EH (cell line): ENCODE results near the gene ZKSCAN1.
"Not testable (repeated sequence)": the region's sequence is repeated elsewhere in the genome, so short reads cannot be mapped to it uniquely, and the experiment has no call there.

Experiments
- DNase-seq: peaks from one replicate; pipeline ENCODE4 v3.0.0-alpha.2; 2015; ENCODE audit warnings: low read depth

Gene ZKSCAN1

GRCh38 chr7:100003711-100004661, 11.4 kb upstream of the ZKSCAN1 start:
- no peak for DNase-seq

- no peak for DNase-seq
Observed at GRCh38 chr7:100007887-100008286, 7.5 kb upstream of the ZKSCAN1 start.

GRCh38 chr7:100008525-100008924, 6.9 kb upstream of the ZKSCAN1 start:
- DNase-seq, result no peak

- DNase-seq, result not testable (repeated sequence)
Observed at GRCh38 chr7:100009952-100010351, 5.4 kb upstream of the ZKSCAN1 start.

- no peak for DNase-seq
Observed at GRCh38 chr7:100010901-100011300, 4.5 kb upstream of the ZKSCAN1 start.

- DNase-seq, result no peak
Observed at GRCh38 chr7:100011516-100011915, 3.9 kb upstream of the ZKSCAN1 start.

GRCh38 chr7:100012385-100013327, 2.7 kb upstream of the ZKSCAN1 start:
- not testable (repeated sequence) for DNase-seq

GRCh38 chr7:100013328-100013676, 2.1 kb upstream of the ZKSCAN1 start:
- no peak for DNase-seq

- peak; percentile 12 for DNase-seq
Observed at GRCh38 chr7:100016215-100016901, 962 bp downstream of the ZKSCAN1 start.

- DNase-seq, result no peak
Observed at GRCh38 chr7:100017300-100017699, 1.9 kb downstream of the ZKSCAN1 start.

GRCh38 chr7:100017875-100018274, 2.5 kb downstream of the ZKSCAN1 start:
- no peak for DNase-seq

GRCh38 chr7:100019908-100020307, 4.5 kb downstream of the ZKSCAN1 start:
- no peak for DNase-seq

- DNase-seq, result no peak
Observed at GRCh38 chr7:100021297-100021696, 5.9 kb downstream of the ZKSCAN1 start.

GRCh38 chr7:100022621-100023020, 7.2 kb downstream of the ZKSCAN1 start:
- no peak for DNase-seq

- no peak for DNase-seq
Observed at GRCh38 chr7:100023526-100023925, 8.1 kb downstream of the ZKSCAN1 start.

- DNase-seq, result no peak
Observed at GRCh38 chr7:100024020-100024619, 8.7 kb downstream of the ZKSCAN1 start.

- no peak for DNase-seq
Observed at GRCh38 chr7:100027197-100027596, 11.8 kb downstream of the ZKSCAN1 start.

- DNase-seq, result no peak
Observed at GRCh38 chr7:100029596-100029995, 14.2 kb downstream of the ZKSCAN1 start.

- DNase-seq, result no peak
Observed at GRCh38 chr7:100033526-100033925, 18.1 kb downstream of the ZKSCAN1 start.

GRCh38 chr7:100034871-100035510, 19.6 kb downstream of the ZKSCAN1 start:
- peak; percentile 43 for DNase-seq

GRCh38 chr7:100035876-100036275, 20.5 kb downstream of the ZKSCAN1 start:
- no peak for DNase-seq
